ENCODE measurements around the gene SLC22A6. TPM values are rescaled to one million over a fixed set of nuclear protein-coding genes. Genes with fewer than 3 reads are reported as not detected.

Gene SLC22A6
- total and polyA plus RNA-seq, 2 of the 13 experiments (the other 11 are each of a cell fraction or from before 2014, with no cell fraction given): not detected

DNA sequence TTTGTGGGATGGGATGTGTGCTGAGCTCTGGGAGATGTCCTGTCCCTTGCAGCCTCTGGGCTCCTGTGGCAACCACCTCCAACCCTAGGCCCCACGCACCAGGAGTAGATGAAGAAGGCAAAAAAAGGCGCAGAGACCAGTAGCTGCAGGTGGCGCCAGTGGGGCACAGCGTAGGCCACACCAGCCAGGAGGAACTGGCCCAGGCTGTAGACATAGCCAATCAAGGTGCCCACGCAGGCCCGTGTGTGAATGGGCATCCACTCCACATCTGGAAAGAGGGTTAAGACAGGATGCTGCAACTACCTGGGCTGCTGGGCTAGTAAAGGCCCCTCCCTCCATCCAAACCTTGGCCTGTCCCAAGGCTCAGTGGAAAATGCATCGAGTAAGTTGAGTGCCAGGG lies 3.0 kb downstream of the SLC22A6 start (continued):
- TF ChIP-seq ZBTB26 (CRISPR knock-in tag; IDR thresholded peaks at IDR 0.05; ENCODE audit: borderline replicate concordance): no peak
- no peak for TF ChIP-seq SP5 (CRISPR knock-in tag; IDR thresholded peaks at IDR 0.05; ENCODE audit: borderline replicate concordance, low read depth)
- no peak for TF ChIP-seq EP300 (IDR thresholded peaks at IDR 0.05; ENCODE audit: low read depth in 2 of 2, low read length in 2 of 2)
- TF ChIP-seq EP300 (CRISPR knock-in tag; IDR thresholded peaks at IDR 0.05; ENCODE audit: borderline replicate concordance): no peak
- TF ChIP-seq, protein P1, sequence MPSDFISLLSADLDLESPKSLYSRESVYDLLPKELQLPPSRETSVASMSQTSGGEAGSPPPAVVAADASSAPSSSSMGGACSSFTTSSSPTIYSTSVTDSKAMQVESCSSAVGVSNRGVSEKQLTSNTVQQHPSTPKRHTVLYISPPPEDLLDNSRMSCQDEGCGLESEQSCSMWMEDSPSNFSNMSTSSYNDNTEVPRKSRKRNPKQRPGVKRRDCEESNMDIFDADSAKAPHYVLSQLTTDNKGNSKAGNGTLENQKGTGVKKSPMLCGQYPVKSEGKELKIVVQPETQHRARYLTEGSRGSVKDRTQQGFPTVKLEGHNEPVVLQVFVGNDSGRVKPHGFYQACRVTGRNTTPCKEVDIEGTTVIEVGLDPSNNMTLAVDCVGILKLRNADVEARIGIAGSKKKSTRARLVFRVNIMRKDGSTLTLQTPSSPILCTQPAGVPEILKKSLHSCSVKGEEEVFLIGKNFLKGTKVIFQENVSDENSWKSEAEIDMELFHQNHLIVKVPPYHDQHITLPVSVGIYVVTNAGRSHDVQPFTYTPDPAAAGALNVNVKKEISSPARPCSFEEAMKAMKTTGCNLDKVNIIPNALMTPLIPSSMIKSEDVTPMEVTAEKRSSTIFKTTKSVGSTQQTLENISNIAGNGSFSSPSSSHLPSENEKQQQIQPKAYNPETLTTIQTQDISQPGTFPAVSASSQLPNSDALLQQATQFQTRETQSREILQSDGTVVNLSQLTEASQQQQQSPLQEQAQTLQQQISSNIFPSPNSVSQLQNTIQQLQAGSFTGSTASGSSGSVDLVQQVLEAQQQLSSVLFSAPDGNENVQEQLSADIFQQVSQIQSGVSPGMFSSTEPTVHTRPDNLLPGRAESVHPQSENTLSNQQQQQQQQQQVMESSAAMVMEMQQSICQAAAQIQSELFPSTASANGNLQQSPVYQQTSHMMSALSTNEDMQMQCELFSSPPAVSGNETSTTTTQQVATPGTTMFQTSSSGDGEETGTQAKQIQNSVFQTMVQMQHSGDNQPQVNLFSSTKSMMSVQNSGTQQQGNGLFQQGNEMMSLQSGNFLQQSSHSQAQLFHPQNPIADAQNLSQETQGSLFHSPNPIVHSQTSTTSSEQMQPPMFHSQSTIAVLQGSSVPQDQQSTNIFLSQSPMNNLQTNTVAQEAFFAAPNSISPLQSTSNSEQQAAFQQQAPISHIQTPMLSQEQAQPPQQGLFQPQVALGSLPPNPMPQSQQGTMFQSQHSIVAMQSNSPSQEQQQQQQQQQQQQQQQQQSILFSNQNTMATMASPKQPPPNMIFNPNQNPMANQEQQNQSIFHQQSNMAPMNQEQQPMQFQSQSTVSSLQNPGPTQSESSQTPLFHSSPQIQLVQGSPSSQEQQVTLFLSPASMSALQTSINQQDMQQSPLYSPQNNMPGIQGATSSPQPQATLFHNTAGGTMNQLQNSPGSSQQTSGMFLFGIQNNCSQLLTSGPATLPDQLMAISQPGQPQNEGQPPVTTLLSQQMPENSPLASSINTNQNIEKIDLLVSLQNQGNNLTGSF (CRISPR knock-in tag; IDR thresholded peaks at IDR 0.05): no peak

DNA sequence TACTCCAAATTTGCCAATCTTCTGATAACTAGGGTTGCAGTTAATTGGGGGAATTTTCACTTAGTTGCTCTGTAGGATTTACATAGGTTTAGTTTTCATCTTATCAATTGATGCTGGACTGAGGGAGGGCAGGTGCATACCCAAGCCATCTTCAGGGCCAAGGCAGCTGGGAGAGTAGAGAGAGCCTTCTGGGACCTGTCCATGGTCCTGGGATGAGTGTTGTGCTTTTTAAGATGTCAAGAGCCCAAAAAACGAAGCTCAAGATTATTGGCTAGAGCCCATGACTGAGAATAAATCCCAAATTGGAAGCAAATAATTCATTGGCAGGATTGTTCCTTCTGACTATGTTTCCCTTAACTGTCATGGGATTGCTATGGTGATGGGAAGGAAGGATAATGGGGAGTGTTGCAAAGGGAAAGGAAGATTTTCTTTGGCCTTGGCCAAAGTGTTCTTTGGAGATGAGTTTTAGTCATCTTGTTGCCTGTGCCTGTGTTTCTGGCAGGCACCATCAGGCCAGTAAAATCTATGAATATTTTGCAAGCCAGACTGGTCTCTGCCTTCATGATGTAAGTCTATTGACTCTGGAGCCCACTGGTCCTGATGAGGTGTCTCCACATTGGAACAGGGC lies 4.5 kb downstream of the SLC22A6 start:
- no TSS peak for BruUV-seq (replicated peaks)
- WGBS (ENCODE audit: low lambda C conversion rate): 0% methylated on average over 1 of the region's 1 CpG
- intact Hi-C loops (cut with micrococcal nuclease; ENCODE audit: unreplicated experiment): no loop called here
- no peak for TF ChIP-seq NFE2L1 (CRISPR knock-in tag; IDR thresholded peaks at IDR 0.05; ENCODE audit: borderline replicate concordance)
- peak; percentile 47 to 90 for TF ChIP-seq REST (IDR thresholded peaks at IDR 0.05; ENCODE audit: borderline replicate concordance in 1 of 2, low read depth in 1 of 2, low read length in 2 of 2)
- TF ChIP-seq MIER2 (CRISPR knock-in tag; IDR thresholded peaks at IDR 0.05): peak; percentile 89
- Histone ChIP-seq H4K20me1 (ENCODE audit: insufficient read depth, low read length) (no peaks in the 10 kb centered on the region), H3K27ac (ENCODE audit: extremely low read length, insufficient read depth, low read length) (no peak overlapping the region), H3K9ac (ENCODE audit: insufficient read depth, low read depth, low read length) (no peak overlapping the region), H3K36me3 (replicated peaks in 1 of 2; ENCODE audit: control insufficient read depth in 1 of 2, insufficient read depth in 2 of 2, low read length in 2 of 2) (no peaks in the 10 kb centered on the region), H2AFZ (ENCODE audit: low read length) (no peak overlapping the region), H3K4me1 (ENCODE audit: insufficient read depth, low read length) (no peaks in the 10 kb centered on the region), H3K4me3 (replicated peaks in 1 of 3; ENCODE audit: insufficient read depth in 1 of 3, low read depth in 2 of 3, low read length in 3 of 3) (no peak overlapping the region), H3K79me2 (ENCODE audit: insufficient read depth, low read length) (no peaks in the 10 kb centered on the region), H3K9me3 (ENCODE audit: low read length) (no peaks in the 10 kb centered on the region), H3K27me3 (ENCODE audit: control insufficient read depth in 1 of 2, insufficient read depth in 2 of 2, low read length in 2 of 2) (peaks cover 2 to 15% of the 10 kb centered on the region in 2 experiments; a peak in 4 of 5 replicates), H3K4me2 (ENCODE audit: low read depth, low read length) (no peak overlapping the region)
- ATAC-seq (no peak), FAIRE-seq (no peak), DNase-seq (ENCODE audit: low spot score) (no peak)
- ChIA-PET CTCF (ENCODE audit: low intra/inter-chr PET ratio, low total read pairs) (no interaction called here), POLR2A (no interaction called here)
- in situ Hi-C loops (cut with HindIII; ENCODE audit: extremely low pct_ligation_motif_present, low pct_unique_long_range_greater_than_20kb): no loop called here

All from HepG2 (cell line).